ENCODE measurements around the gene ALDH8A1. TPM values are rescaled to one million over a fixed set of nuclear protein-coding genes. Genes with fewer than 3 reads are reported as not detected.

The ALDH8A1 gene
- total RNA-seq, 1 experiment from 2014 or later, result not detected

DNA sequence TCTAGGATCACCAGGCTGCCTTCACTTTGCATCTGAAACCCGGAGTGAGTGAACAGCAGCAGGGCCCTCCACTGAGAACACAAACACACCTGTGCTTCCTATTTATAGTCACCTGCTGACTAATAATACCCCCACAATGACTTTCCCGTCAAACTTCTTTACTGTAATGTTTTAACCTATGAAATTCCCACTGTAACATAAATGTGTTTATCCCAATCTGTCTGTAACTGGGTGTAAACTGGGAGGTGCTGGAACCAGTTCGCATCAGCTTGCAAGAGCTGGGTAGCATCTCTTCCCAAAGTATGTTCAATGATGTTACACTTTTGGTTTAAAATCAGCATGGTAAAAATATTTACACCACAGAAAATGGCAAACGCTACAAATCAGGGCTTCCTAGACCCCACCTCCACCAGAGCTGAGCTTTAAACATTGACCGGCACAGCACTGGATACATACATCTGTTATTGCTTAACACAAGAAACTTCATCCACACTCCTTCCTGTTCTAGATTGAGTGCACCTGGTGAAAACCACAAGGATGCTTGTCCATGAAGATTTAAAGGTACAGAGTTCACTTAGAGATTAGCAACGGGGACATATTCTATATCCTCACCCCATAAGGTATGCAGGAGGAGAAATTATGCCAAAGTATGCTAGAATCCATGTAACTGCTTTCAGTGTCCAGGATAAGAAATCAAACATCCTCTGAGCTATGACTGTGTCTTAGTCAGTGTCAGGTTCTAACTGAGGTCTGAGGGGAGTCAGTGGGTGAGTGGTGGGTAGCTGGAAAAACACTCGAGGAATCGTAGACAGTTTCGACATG is 79.0 kb downstream of the ALDH8A1 start:
- DNase-seq (ENCODE audit: low read depth), result no peak

DNA sequence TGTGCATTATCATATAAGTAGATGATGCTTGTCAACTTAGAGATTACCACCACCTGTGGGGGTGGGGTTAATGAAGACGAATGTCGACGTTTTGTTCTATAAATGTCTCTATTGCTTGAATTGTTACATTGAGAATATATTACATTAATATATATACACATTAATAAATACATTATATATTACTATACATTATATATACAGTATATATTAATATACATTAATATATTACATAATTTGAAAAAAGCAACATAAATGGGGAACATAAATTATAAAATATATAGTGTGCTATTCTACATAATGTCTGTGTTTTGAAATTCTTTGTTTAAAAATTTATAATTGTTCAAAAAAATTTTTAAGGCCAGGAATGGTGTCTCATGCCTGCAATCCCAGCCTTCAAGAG is 81.1 kb downstream of the ALDH8A1 start:
- no peak for DNase-seq (ENCODE audit: low read depth)

Other genes starting within 250 kb of the ALDH8A1 start
- 126 and 141 TPM in 2 replicates for gene HBS1L, start 104.7 kb upstream of the ALDH8A1 start, total RNA-seq (2014; rRNA removed; shearing (Covaris generic))
- gene MYB, start 231.2 kb upstream of the ALDH8A1 start, total RNA-seq (2014; rRNA removed; shearing (Covaris generic)), result 2.7 and 3.3 TPM in 2 replicates